HFFc6 (cell line): Measurements from ENCODE around the gene LCE4A. TPM values are rescaled to one million over a fixed set of nuclear protein-coding genes. Genes with fewer than 3 reads are reported as not detected.
"Not testable (repeated sequence)": the region's sequence is repeated elsewhere in the genome, so short reads cannot be mapped to it uniquely, and the experiment has no call there.

ENCODE experiments used
- DNase-seq: peaks from one replicate; pipeline ENCODE4 v3.0.0-alpha.2; 2018
- H3K27ac Mint-ChIP-seq: 2 replicates; pipeline ENCODE4 v1.8.0; 2020; ENCODE audit warnings: mild to moderate bottlenecking, mixed read lengths
- H3K27me3 Mint-ChIP-seq: 2 replicates; pipeline ENCODE4 v1.8.0; 2021; ENCODE audit warnings: mild to moderate bottlenecking, moderate library complexity, mixed read lengths; ENCODE audit not compliant: insufficient read depth
- H3K36me3 Mint-ChIP-seq: 2 replicates; pipeline ENCODE4 v1.8.0; 2021; ENCODE audit warnings: low read depth, mixed read lengths
- H3K4me1 Mint-ChIP-seq: 2 replicates; pipeline ENCODE4 v1.8.0; 2020; ENCODE audit warnings: low read depth, mixed read lengths
- H3K4me3 Mint-ChIP-seq: 2 replicates; pipeline ENCODE4 v1.8.0; 2020; ENCODE audit warnings: mild to moderate bottlenecking, moderate library complexity, mixed read lengths
- H3K9me3 Mint-ChIP-seq: 2 replicates; pipeline ENCODE4 v1.8.0; 2020; ENCODE audit warnings: mild to moderate bottlenecking, mixed read lengths
- total RNA-seq, 6 experiments: library from RNA; stranded (reverse); fragmentation: NEBNext Ultra II Directional; extraction: Animal tissue kit (Norgen Biotek cat#: 25700); gene quantifications; 2 replicates in 1 of 6; 3 replicates in 5 of 6; pipeline ENCODE4 v1.2.3, GENCODE V29; 2021
- TF ChIP-seq, protein P1 (sequence below): fragments of 200-600 bp; sonication (generic); IDR thresholded peaks from 2 replicates; pipeline ENCODE4 v1.5.0; 2021; ENCODE audit warnings: antibody characterized with exemption, mild to moderate bottlenecking

The LCE4A gene
- total RNA-seq, 6 experiments from 2014 or later, result 0.31 TPM; not detected in 5

DNA sequence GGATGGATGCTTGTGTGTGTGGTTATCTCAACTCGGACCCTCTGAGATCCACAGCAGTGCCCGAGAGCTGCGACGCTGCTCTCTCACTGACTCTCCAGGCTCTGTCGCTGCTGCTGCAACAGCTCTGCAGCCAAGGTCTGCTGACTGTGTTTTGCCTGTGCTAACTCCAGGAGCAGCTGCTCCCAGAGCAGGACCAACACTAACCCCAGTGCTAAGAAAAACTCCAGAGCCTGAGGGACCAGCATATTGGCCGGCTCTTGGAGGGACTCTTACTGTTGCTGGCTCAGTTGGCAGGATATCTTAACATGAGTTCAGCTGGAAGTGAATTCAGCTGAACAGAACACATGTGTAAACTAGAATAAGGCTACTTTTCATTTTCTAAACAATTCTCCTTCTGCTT lies 28.5 kb upstream of the LCE4A start:
- H3K4me3 Mint-ChIP-seq, result no peak overlapping the region
- H3K27ac Mint-ChIP-seq, result no peak overlapping the region
- TF ChIP-seq, protein P1, sequence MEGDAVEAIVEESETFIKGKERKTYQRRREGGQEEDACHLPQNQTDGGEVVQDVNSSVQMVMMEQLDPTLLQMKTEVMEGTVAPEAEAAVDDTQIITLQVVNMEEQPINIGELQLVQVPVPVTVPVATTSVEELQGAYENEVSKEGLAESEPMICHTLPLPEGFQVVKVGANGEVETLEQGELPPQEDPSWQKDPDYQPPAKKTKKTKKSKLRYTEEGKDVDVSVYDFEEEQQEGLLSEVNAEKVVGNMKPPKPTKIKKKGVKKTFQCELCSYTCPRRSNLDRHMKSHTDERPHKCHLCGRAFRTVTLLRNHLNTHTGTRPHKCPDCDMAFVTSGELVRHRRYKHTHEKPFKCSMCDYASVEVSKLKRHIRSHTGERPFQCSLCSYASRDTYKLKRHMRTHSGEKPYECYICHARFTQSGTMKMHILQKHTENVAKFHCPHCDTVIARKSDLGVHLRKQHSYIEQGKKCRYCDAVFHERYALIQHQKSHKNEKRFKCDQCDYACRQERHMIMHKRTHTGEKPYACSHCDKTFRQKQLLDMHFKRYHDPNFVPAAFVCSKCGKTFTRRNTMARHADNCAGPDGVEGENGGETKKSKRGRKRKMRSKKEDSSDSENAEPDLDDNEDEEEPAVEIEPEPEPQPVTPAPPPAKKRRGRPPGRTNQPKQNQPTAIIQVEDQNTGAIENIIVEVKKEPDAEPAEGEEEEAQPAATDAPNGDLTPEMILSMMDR, result no peak
- DNase-seq, result no peak
- peaks cover 3% of the 10 kb centered on the region for H3K27me3 Mint-ChIP-seq
- no peaks in the 10 kb centered on the region for H3K4me1 Mint-ChIP-seq
- H3K36me3 Mint-ChIP-seq, result no peaks in the 10 kb centered on the region
- peaks cover 5% of the 10 kb centered on the region for H3K9me3 Mint-ChIP-seq

DNA sequence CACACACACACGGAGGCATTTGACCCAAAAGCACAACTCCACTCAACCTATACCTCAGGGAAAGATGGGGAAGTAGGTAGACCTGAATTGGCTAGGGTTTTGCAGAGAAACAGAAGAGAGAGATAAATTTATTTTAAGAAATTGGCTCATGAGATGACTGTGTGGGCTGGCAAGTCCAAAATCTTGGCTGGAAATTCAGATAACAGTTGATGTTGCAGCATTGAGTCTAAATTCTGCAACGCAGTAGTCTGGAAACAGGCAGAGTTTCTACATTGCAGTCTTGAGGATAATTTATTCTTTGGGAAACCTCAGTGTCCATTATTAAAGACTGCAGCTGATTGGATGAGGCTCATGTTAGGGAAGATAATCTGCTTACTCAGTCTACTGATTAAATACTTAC lies 26.3 kb upstream of the LCE4A start:
- H3K4me3 Mint-ChIP-seq, result no peak overlapping the region
- TF ChIP-seq, protein P1, result no peak
- no peak overlapping the region for H3K27ac Mint-ChIP-seq
- H3K36me3 Mint-ChIP-seq, result no peaks in the 10 kb centered on the region
- DNase-seq, result no peak
- H3K9me3 Mint-ChIP-seq, result peaks cover 10% of the 10 kb centered on the region
- H3K4me1 Mint-ChIP-seq, result no peaks in the 10 kb centered on the region
- H3K27me3 Mint-ChIP-seq, result peaks cover 3% of the 10 kb centered on the region

DNA sequence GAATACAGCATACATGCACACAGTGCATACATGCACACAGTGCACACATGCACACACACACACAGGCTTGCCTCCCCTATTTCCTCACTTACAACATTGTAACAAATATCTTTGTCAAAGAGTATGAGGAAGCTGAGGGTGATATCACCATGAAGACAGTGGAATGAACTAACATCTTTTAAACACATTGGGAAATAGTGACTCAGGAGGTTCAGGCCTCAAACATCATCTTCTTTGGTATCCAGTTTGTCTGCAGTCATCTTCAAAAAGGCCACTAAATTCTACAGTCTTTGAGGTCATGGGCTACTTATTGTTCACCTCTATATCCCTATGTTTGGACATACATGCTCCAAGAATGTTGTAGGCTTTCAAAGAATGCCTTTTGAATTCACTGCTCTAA lies 24.1 kb upstream of the LCE4A start:
- H3K4me3 Mint-ChIP-seq, result no peak overlapping the region
- H3K27me3 Mint-ChIP-seq, result peaks cover 4% of the 10 kb centered on the region
- DNase-seq, result no peak
- H3K36me3 Mint-ChIP-seq, result no peaks in the 10 kb centered on the region
- no peak overlapping the region for H3K27ac Mint-ChIP-seq
- peaks cover 11% of the 10 kb centered on the region for H3K9me3 Mint-ChIP-seq
- no peaks in the 10 kb centered on the region for H3K4me1 Mint-ChIP-seq
- TF ChIP-seq, protein P1, result no peak

DNA sequence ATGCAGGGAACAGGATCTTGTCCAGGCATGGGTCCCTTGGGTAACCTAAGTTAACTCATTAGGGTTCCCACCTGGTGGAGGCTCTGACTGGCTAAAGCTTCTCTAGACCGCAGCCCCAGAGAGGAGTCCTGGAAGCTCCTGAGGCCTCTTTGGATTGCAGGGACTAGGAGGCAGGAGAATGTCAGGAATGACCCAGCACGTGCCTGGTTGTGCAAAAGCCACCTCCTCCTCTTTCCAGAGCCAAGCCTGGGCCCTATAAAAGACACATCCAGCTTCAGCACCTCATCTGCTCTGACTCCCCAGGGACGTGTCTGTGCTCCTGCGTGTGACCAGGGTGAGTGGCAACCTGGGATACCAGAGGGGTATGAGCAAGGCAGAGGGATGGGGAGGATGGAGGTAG lies 22.1 kb upstream of the LCE4A start, which contains the start of gene LCE2B:
LCE2B (plus strand) TSS at position 301 of the 400 bp plus-strand sequence. CDS start 721 bp downstream, outside the sequence.
- H3K27ac Mint-ChIP-seq, H3K27me3 Mint-ChIP-seq, H3K36me3 Mint-ChIP-seq: not testable (repeated sequence)

DNA sequence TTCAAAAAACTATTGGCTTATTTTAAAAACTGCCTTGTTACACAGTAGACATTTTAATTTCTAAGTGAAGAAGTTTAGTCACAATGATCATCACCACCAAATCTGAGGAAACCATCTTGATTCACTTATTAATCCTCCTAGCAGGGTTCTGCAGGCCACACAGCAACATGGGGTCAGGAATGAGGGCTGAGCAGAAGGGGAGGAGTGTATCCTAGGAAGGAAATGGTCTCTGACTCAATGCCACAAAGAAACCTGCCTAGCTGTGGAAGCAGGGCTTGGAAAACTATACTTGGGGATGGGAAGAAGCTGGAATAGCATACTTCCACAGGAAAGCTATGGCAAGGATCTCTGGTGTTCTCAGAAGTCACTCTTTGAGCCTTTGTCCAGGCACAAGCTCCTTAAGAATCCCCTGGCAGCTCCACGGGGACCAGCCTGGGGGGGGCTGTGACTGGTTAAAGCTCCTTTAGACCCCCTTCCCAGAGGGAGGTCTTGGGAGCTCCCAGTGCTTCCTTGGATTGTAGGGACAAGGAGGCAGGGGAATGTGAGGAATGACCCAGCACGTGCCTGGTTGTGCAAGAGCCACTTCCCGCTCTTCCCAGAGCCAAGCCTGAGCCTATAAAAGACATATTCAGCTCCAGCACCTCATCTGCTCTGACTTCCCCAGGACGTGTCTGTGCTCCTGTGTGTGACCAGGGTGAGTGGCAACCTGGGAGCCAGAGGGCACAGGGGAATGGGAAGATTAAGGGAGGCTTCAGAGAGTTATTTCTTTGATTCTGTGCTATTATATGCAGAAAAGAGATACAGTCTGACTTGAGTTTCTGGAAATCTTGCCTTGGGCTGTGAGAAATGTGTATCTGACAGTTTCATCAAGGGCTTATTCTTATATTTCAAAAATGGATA lies 10.0 kb upstream of the LCE4A start, which contains the start of gene LCE2A:
LCE2A (plus strand) TSS at position 645 of the 900 bp plus-strand sequence. CDS start 557 bp downstream, outside the sequence.
- Mint-ChIP-seq H3K9me3 (peaks cover 20% of the 10 kb centered on the region), H3K36me3 (peaks cover 5% of the 10 kb centered on the region; the same call in 1 of the 2 replicates), H3K4me1 (peaks cover 13% of the 10 kb centered on the region; the same call in 1 of the 2 replicates), H3K27ac (peak within 1 kb of the TSS; percentile 87; the same call in 1 of the 2 replicates), H3K27me3 (peaks cover 2% of the 10 kb centered on the region; the same call in 1 of the 2 replicates), H3K4me3 (peak within 1 kb of the TSS; percentile 68; the same call in 1 of the 2 replicates)
- TF ChIP-seq, protein P1, result no peak
- peak; percentile 5 for DNase-seq

More for the DNA sequence above, 22.1 kb upstream of the LCE4A start, which contains the start of gene LCE2B:
- H3K4me1 Mint-ChIP-seq, DNase-seq, H3K4me3 Mint-ChIP-seq: not testable (repeated sequence)
- peaks cover 18% of the 10 kb centered on the region for H3K9me3 Mint-ChIP-seq

DNA sequence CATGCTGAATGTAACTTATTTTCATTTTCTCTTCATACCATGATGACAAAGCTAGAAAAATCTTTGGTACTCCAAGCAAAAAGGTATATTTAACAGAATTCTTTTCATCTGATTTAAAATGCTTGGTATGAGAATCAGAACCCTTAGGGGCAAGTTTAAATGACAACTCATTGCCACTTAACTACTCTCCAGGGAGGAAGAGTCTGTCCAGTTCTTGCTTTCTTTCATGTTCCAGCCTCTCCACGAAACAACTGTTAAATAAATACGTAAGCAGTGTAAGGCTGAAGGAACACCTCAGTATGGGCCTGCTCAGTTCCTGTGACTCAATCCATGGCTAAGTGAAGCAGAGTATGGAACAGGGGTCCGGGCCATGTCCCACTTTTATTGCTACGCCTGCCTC lies 8.2 kb upstream of the LCE4A start:
- peak; percentile 48 for DNase-seq
- TF ChIP-seq, protein P1, result no peak
- Mint-ChIP-seq H3K36me3 (peaks cover 5% of the 10 kb centered on the region; the same call in 1 of the 2 replicates), H3K4me3 (peak overlapping the region; percentile 68; the same call in 1 of the 2 replicates), H3K9me3 (peaks cover 8% of the 10 kb centered on the region), H3K27ac (peak overlapping the region; percentile 87; the same call in 1 of the 2 replicates), H3K27me3 (no peaks in the 10 kb centered on the region), H3K4me1 (peaks cover 13% of the 10 kb centered on the region; the same call in 1 of the 2 replicates)
